HG03139 (cell line): ENCODE results near the gene HSD11B2.

Source experiments
- ATAC-seq: cut with Tn5 transposase; IDR thresholded peaks from one replicate; pipeline ENCODE4 v1.9.1; 2021; ENCODE audit not compliant: unreplicated experiment

Gene HSD11B2

GRCh38 chr16:67396159-67397035 is 34.5 kb upstream of the HSD11B2 start:
- ATAC-seq = no peak

- ATAC-seq = no peak
These were observed 33.7 kb upstream of the HSD11B2 start for GRCh38 chr16:67397036-67397801.

- ATAC-seq = no peak
These were observed 32.9 kb upstream of the HSD11B2 start for GRCh38 chr16:67397812-67398545.

- no peak for ATAC-seq
These were observed 32.2 kb upstream of the HSD11B2 start for GRCh38 chr16:67398546-67399217.

- no peak for ATAC-seq
These were observed 31.6 kb upstream of the HSD11B2 start for GRCh38 chr16:67399218-67399733.

GRCh38 chr16:67399749-67400704 is 30.9 kb upstream of the HSD11B2 start:
- no peak for ATAC-seq

- ATAC-seq = no peak
These were observed 30.0 kb upstream of the HSD11B2 start for GRCh38 chr16:67400901-67401300.

GRCh38 chr16:67403976-67404555 is 26.9 kb upstream of the HSD11B2 start:
- ATAC-seq = no peak

GRCh38 chr16:67404740-67405226 is 26.1 kb upstream of the HSD11B2 start:
- no peak for ATAC-seq

GRCh38 chr16:67405336-67405735 is 25.6 kb upstream of the HSD11B2 start:
- no peak for ATAC-seq

- no peak for ATAC-seq
These were observed 24.6 kb upstream of the HSD11B2 start for GRCh38 chr16:67406111-67406971.

GRCh38 chr16:67407176-67407787 is 23.6 kb upstream of the HSD11B2 start:
- ATAC-seq = no peak

- no peak for ATAC-seq
These were observed 23.0 kb upstream of the HSD11B2 start for GRCh38 chr16:67407788-67408452.

GRCh38 chr16:67409631-67410030 is 21.3 kb upstream of the HSD11B2 start:
- ATAC-seq = no peak

- ATAC-seq = no peak
These were observed 19.6 kb upstream of the HSD11B2 start for GRCh38 chr16:67411339-67411738.

GRCh38 chr16:67412294-67412693 is 18.6 kb upstream of the HSD11B2 start:
- no peak for ATAC-seq
